Thyroid gland (tissue), 4 donors: Measurements from ENCODE around the gene STARD6. TPM values are rescaled to one million over a fixed set of nuclear protein-coding genes. Genes with fewer than 3 reads are reported as not detected.

Experiments used
- DNase-seq, 2 donors: peaks; one replicate each; pipeline ENCODE4 v3.0.0-alpha.2; 2019
- H3K27ac ChIP-seq, 3 donors: fragments of 200-600 bp; sonication (generic); 1 replicate in 2 of 3; 2 replicates in 1 of 3; pipeline ENCODE4 v1.5.1; 2016 to 2019; ENCODE audit warnings: mild to moderate bottlenecking in 1 of 3, moderate library complexity in 1 of 3
- H3K27me3 ChIP-seq: fragments of 200-600 bp; sonication (generic); one replicate; pipeline ENCODE4 v1.5.1; 2019
- H3K36me3 ChIP-seq, 2 donors: fragments of 200-600 bp; sonication (generic); one replicate each; pipeline ENCODE4 v1.5.1; 2016 to 2019
- H3K4me1 ChIP-seq, 2 donors: fragments of 200-600 bp; sonication (generic); one replicate each; pipeline ENCODE4 v1.5.1; 2017 to 2019
- H3K4me3 ChIP-seq, 3 donors: fragments of 200-600 bp; sonication (generic); replicated peaks in 1 of 3; 1 replicate in 2 of 3; 2 replicates in 1 of 3; pipeline ENCODE4 v1.5.1; 2016; ENCODE audit warnings: mild to moderate bottlenecking in 1 of 3
- H3K9me3 ChIP-seq: fragments of 200-600 bp; sonication (generic); one replicate; pipeline ENCODE4 v1.5.1; 2017
- POLR2A ChIP-seq, 2 donors: fragments of 450-650 bp; IDR thresholded peaks; one replicate each; pipeline ENCODE4 v1.6.1; 2017; ENCODE audit warnings: antibody characterized with exemption in 2 of 2, mild to moderate bottlenecking in 2 of 2, moderate library complexity in 1 of 2
- WGBS, 2 donors: methylation state at CpG; one replicate each; pipeline ENCODE4 v1.1.5; 2017; 5-methylcytosine and 5-hydroxymethylcytosine counted together
- intact Hi-C: fragments of 100-400 bp; cut with DNase I; formaldehyde crosslinking; loops from one replicate; pipeline ENCODE4 v1.15.1; 2023
- small RNA-seq: library from RNA; depleted of rRNA; stranded (forward); fragments of <200 nt; gene quantifications from one replicate; pipeline ENCODE3, GENCODE V24; 2016
- total RNA-seq, 4 donors: library from RNA; depleted of rRNA; stranded (reverse); fragments of >200 nt; gene quantifications; one replicate each; pipeline ENCODE4 v1.2.3, GENCODE V29; 2016
- TF ChIP-seq, protein P1 (sequence below), 6 experiments: fragments of 200-600 bp in 3 of 6; fragments of 450-650 bp in 3 of 6; sonication (generic) in 3 of 6; IDR thresholded peaks; one replicate each; pipeline ENCODE4 v1.5.1; 2016 to 2019; ENCODE audit warnings: antibody characterized with exemption in 6 of 6, mild to moderate bottlenecking in 2 of 6, inconsistent platforms in 1 of 6, moderate library complexity in 1 of 6

The STARD6 gene
- total RNA-seq, 4 donors from 2014 or later, result not detected

DNA sequence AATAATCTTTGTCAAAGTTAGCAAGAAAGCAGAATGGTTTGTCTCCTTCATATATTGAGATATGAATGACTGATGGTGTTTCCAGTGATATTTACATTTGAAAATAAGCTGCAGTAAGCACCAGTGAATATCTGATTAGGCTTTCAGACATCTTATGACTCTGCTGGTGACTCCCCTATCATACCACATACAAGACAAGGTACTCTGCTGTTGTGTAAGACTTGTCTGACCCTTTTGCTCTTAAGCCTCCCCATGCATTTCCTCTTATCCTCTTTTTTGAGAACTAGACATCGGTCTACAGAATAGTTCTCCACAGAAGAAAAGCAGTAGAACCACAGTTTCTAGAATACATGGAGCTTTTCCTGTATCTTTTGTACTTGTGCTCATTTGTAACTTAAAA lies 79.0 kb downstream of the STARD6 start:
- WGBS, 2 donors, result 86 to 89% methylated on average over 1 of the region's 1 CpG
- no peak for TF ChIP-seq POLR2A (IDR thresholded peaks at IDR 0.05)
- TF ChIP-seq, protein P1, sequence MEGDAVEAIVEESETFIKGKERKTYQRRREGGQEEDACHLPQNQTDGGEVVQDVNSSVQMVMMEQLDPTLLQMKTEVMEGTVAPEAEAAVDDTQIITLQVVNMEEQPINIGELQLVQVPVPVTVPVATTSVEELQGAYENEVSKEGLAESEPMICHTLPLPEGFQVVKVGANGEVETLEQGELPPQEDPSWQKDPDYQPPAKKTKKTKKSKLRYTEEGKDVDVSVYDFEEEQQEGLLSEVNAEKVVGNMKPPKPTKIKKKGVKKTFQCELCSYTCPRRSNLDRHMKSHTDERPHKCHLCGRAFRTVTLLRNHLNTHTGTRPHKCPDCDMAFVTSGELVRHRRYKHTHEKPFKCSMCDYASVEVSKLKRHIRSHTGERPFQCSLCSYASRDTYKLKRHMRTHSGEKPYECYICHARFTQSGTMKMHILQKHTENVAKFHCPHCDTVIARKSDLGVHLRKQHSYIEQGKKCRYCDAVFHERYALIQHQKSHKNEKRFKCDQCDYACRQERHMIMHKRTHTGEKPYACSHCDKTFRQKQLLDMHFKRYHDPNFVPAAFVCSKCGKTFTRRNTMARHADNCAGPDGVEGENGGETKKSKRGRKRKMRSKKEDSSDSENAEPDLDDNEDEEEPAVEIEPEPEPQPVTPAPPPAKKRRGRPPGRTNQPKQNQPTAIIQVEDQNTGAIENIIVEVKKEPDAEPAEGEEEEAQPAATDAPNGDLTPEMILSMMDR (IDR thresholded peaks at IDR 0.05), result no peak
- Histone ChIP-seq H3K27ac (peak overlapping the region in 2 of 3 donors; percentile 41 to 78), H3K4me1 (peaks cover 0 to 6% of the 10 kb centered on the region in 2 donors), H3K27me3 (no peaks in the 10 kb centered on the region), H3K36me3 (peaks cover 0 to 4% of the 10 kb centered on the region in 2 donors), H3K9me3 (no peaks in the 10 kb centered on the region), H3K4me3 (no peak overlapping the region)
- no peak for DNase-seq
- intact Hi-C loops, result no loop called here

DNA sequence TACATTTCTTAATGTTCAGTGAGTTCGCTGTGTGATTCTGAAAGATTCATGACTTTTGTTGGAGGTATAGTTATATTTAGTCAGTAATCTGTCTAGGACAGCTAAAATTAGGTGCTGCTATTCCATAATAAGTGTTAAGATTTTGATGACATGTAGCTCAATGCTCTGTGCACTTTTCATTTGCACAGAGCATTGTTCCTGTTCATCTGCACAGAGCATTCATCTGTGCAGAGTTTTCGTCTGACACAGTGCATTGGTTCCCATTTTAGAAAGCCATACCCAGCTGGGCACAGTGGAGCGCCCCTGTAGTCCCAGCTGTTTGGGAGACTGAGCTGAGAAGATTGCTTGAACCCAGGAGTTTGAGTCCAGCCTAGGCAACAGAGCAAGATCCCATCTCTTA lies 79.8 kb downstream of the STARD6 start:
- TF ChIP-seq, protein P1 (IDR thresholded peaks at IDR 0.05), result no peak
- TF ChIP-seq POLR2A (IDR thresholded peaks at IDR 0.05), result no peak
- H3K27ac ChIP-seq, result peak overlapping the region in 2 of 3 donors; percentile 41 to 78
- DNase-seq, result no peak
- peaks cover 0 to 6% of the 10 kb centered on the region in 2 donors for H3K4me1 ChIP-seq
- no peaks in the 10 kb centered on the region for H3K27me3 ChIP-seq
- WGBS, 2 donors, result 92 to 95% methylated on average over 3 of the region's 3 CpGs
- intact Hi-C loops, result no loop called here
- H3K9me3 ChIP-seq, result no peaks in the 10 kb centered on the region
- peaks cover 0 to 4% of the 10 kb centered on the region in 2 donors for H3K36me3 ChIP-seq
- no peak overlapping the region for H3K4me3 ChIP-seq

Small RNA genes within 50 kb of the gene (small RNA-seq; reads per million reads assigned to genes)
- not detected for gene SNRPGP2

Other genes with a start within 250 kb of the STARD6 start
- gene MBD2, start 133.2 kb downstream of the STARD6 start, total RNA-seq, result 10 to 100 TPM; 81.4 to 96.3 (median 88.8) TPM
- gene POLI, start 88.3 kb downstream of the STARD6 start, total RNA-seq, result 100 to 1,000 TPM in 3 of 4 donors, 10 to 100 TPM in 1; 93.4 to 152 (median 118) TPM
- 1 to 10 TPM in 3 of 4 donors, under 1 TPM in 1; 0.96 to 2.2 (median 1.5) TPM for gene C18orf54, start within 50 bp of the STARD6 start, total RNA-seq
- not detected for gene DYNAP, start 233.4 kb upstream of the STARD6 start, total RNA-seq